Adrenal gland (tissue), 5 donors: ENCODE measurements around the gene P2RX6.

Source experiments
- POLR2A ChIP-seq, 2 donors: fragments of 450-650 bp; IDR thresholded peaks; one replicate each; pipeline ENCODE4 v1.6.1; 2017; ENCODE audit warnings: antibody characterized with exemption in 2 of 2, mild to moderate bottlenecking in 2 of 2, moderate library complexity in 1 of 2
- TF ChIP-seq, protein P1 (sequence below), 6 experiments: fragments of 450-650 bp in 4 of 6; fragments of 200-600 bp in 2 of 6; sonication (generic) in 1 of 6; IDR thresholded peaks; 1 replicate in 5 of 6; 2 replicates in 1 of 6; pipeline versions ENCODE4 v1.5.1 to v1.8.0; 2016 to 2021; ENCODE audit warnings: antibody characterized with exemption in 6 of 6, mild to moderate bottlenecking in 2 of 6, moderate library complexity in 1 of 6
- donor health status: DM: no; HTN: no; CAD: no.

DNA sequence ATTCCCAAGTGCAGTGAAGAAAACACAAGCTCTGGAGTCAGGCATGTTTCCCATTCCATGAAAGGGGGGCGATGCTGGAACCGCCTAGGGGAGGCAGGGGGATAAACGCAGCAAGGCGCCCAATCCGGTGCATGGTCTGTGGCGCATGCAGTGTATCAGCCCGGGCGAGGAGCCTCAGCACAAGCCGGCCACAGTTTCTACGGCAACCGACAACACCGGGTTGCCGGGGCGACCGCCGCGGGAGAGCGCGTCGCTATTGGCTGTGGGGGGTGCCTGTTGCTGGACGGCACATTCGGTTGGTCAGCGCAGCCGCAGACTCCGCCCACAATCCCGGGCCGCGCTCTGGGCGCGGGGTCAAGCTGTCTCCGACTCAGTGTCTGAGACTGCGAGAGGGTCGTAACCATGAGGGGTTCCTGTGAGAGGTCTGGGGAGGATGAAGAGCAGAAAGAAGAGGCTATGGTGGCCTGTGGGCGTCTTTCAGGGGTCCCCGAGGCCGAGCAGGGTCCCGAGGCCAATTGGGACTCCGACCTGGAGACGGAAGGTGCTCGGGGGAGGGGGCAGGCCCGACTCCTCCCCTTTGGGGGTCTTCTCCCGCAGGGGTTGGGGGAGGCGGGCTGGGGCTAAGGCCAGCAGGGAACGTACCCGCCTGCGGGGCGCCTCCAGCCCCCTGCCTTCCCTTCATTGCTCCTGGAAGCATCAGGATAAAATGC, 30.8 kb downstream of the P2RX6 start, which contains the start of gene LRRC74B:
- TF ChIP-seq, protein P1, sequence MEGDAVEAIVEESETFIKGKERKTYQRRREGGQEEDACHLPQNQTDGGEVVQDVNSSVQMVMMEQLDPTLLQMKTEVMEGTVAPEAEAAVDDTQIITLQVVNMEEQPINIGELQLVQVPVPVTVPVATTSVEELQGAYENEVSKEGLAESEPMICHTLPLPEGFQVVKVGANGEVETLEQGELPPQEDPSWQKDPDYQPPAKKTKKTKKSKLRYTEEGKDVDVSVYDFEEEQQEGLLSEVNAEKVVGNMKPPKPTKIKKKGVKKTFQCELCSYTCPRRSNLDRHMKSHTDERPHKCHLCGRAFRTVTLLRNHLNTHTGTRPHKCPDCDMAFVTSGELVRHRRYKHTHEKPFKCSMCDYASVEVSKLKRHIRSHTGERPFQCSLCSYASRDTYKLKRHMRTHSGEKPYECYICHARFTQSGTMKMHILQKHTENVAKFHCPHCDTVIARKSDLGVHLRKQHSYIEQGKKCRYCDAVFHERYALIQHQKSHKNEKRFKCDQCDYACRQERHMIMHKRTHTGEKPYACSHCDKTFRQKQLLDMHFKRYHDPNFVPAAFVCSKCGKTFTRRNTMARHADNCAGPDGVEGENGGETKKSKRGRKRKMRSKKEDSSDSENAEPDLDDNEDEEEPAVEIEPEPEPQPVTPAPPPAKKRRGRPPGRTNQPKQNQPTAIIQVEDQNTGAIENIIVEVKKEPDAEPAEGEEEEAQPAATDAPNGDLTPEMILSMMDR (IDR thresholded peaks at IDR 0.05), result no peak
- no peak for TF ChIP-seq POLR2A (IDR thresholded peaks at IDR 0.05)
